GF-D8 (cell line): ENCODE results near the gene FBXO40.

Source experiments
- DNase-seq: peaks from one replicate; lab custom pipeline; 2025; lab: John Stamatoyannopoulos, UW

FBXO40 gene

GRCh38 chr3:121621491-121621890 lies 28.3 kb downstream of the FBXO40 start:
- no peak for DNase-seq

- no peak for DNase-seq
These were observed 31.1 kb downstream of the FBXO40 start for GRCh38 chr3:121624147-121624899.

GRCh38 chr3:121626495-121626894 lies 33.3 kb downstream of the FBXO40 start:
- DNase-seq, result no peak

- DNase-seq, result no peak
These were observed 34.0 kb downstream of the FBXO40 start for GRCh38 chr3:121627211-121627610.

GRCh38 chr3:121627622-121628021 lies 34.4 kb downstream of the FBXO40 start:
- no peak for DNase-seq

GRCh38 chr3:121629601-121630000 lies 36.4 kb downstream of the FBXO40 start:
- DNase-seq, result no peak

- no peak for DNase-seq
These were observed 37.2 kb downstream of the FBXO40 start for GRCh38 chr3:121630355-121630754.

- DNase-seq, result no peak
These were observed 44.7 kb downstream of the FBXO40 start for GRCh38 chr3:121637922-121638321.

- DNase-seq, result no peak
These were observed 47.9 kb downstream of the FBXO40 start for GRCh38 chr3:121641127-121641526.

GRCh38 chr3:121642601-121643314 lies 49.6 kb downstream of the FBXO40 start:
- DNase-seq, result no peak

- DNase-seq, result no peak
These were observed 51.9 kb downstream of the FBXO40 start for GRCh38 chr3:121645054-121645453.

- no peak for DNase-seq
These were observed 55.2 kb downstream of the FBXO40 start for GRCh38 chr3:121648219-121648958.

- no peak for DNase-seq
These were observed 56.5 kb downstream of the FBXO40 start for GRCh38 chr3:121649645-121650044.

- no peak for DNase-seq
These were observed 58.5 kb downstream of the FBXO40 start for GRCh38 chr3:121651684-121652083.

GRCh38 chr3:121654493-121655385 lies 61.6 kb downstream of the FBXO40 start:
- DNase-seq, result no peak

GRCh38 chr3:121658716-121659435 lies 65.7 kb downstream of the FBXO40 start:
- no peak for DNase-seq

GRCh38 chr3:121659586-121659985 lies 66.4 kb downstream of the FBXO40 start:
- no peak for DNase-seq

- peak; percentile 84 for DNase-seq
These were observed 67.4 kb downstream of the FBXO40 start, which contains the start of gene HCLS1 for GRCh38 chr3:121660356-121661171. TSS of gene HCLS1 (minus strand) at chr3:121660903. CDS start at chr3:121658347, 2,556 bp downstream.

- peak; percentile 1 for DNase-seq
These were observed 68.2 kb downstream of the FBXO40 start for GRCh38 chr3:121661376-121661775.

GRCh38 chr3:121662742-121663141 lies 69.6 kb downstream of the FBXO40 start:
- DNase-seq, result no peak
